ENCODE results near the gene PNPO.

DNA sequence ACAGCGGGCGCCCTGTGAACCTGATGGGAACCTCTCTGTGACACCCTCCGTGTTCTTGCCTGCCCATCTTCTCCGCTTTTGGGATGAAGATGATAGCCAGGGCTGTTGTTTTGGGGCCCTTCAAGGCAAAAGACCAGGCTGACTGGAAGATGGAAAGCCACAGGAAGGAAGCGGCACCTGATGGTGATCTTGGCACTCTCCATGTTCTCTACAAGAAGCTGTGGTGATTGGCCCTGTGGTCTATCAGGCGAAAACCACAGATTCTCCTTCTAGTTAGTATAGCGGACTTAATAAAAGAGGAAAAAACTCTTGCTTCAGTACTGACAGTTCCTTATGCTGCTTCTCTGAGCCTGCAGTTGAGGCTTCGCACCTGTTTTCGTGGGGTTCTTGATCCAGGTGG, 40.1 kb downstream of the PNPO start:
- TF ChIP-seq, protein P1, sequence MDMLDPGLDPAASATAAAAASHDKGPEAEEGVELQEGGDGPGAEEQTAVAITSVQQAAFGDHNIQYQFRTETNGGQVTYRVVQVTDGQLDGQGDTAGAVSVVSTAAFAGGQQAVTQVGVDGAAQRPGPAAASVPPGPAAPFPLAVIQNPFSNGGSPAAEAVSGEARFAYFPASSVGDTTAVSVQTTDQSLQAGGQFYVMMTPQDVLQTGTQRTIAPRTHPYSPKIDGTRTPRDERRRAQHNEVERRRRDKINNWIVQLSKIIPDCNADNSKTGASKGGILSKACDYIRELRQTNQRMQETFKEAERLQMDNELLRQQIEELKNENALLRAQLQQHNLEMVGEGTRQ (IDR thresholded peaks at IDR 0.05; ENCODE audit: low read depth, low read length), result no peak
- no peak for TF ChIP-seq MXI1 (IDR thresholded peaks at IDR 0.05; ENCODE audit: borderline replicate concordance, low read depth, low read length)
- no peak for TF ChIP-seq CTCF (conservative IDR thresholded peaks at IDR 0.05; ENCODE audit: low read depth, low read length)
- no peak for TF ChIP-seq FOS (IDR thresholded peaks at IDR 0.05; ENCODE audit: low read depth, low read length)
- no peak for TF ChIP-seq CEBPB (IDR thresholded peaks at IDR 0.05; ENCODE audit: low read depth, low read length)
- TF ChIP-seq, protein P2, sequence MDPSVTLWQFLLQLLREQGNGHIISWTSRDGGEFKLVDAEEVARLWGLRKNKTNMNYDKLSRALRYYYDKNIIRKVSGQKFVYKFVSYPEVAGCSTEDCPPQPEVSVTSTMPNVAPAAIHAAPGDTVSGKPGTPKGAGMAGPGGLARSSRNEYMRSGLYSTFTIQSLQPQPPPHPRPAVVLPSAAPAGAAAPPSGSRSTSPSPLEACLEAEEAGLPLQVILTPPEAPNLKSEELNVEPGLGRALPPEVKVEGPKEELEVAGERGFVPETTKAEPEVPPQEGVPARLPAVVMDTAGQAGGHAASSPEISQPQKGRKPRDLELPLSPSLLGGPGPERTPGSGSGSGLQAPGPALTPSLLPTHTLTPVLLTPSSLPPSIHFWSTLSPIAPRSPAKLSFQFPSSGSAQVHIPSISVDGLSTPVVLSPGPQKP (IDR thresholded peaks at IDR 0.05; ENCODE audit: borderline replicate concordance, low read depth, low read length), result no peak
